NCI-H345 treated with DMSO at 0.1 percent for 48 hours (cell line): ENCODE measurements around the gene SGPL1.

Experiments
- DNase-seq: peaks from one replicate; lab custom pipeline; 2025; ENCODE audit not compliant: unreplicated experiment; lab: John Stamatoyannopoulos, UW

SGPL1 gene

DNA sequence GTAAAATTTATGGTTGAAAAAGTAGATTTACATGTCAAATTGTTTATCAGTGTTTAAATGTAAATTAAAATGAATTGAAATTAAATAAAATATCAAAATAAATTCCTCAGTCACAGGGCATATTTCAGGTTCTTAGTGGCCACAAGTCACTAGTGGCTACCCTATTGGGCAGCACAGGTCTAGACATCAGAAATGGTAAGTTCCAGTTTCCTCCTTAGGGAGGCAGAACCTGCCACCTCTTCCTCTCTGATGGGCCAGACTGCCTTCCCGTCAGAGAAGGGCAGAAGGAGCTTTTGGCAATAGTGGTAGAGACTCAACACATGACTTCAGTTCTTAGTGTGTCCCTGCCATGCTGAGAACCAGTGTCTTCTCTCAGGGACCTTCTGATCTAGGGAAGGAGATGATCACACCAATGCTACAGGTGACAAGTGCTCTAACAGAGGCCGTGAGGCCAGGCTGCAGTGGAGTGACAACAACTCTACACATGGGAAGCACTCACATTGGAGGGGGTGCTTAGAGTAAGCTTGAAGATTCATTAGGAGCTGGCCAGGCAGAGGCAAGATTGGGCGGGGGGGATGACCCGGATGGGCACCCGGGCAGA lies 87.0 kb downstream of the SGPL1 start:
- DNase-seq, result no peak

DNA sequence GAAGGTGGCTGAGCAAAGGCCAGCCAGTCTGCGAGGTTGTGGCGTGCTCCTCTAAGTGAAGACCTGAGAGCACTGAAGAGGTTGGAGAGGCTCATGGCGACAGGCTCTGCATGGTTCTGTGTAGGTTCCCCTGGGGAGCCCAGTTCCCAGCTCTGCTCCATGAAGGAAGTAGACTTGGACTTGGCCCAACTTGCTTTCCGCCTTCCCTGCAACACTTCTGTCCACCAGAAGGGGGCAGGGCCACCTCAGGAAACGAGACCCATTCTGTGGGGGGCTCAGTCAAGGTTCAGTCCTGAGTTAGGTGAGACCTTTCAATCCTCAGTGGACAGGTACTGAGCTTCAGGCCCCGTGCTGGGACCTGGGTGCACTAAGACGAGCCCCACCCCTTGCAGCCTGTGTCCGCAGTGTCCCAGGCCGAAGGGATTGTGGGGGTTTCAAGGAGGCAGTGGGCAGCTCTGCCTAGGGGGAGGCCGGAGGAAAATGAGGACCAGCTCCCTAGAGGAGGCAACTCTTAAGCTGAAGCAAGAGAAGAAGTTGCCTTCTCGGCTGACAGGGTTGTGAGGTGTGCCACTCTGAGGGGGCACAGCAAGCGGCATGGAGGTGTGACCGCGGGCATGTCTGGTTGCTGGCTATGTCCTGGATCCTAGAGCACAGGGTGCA lies 87.6 kb downstream of the SGPL1 start:
- DNase-seq, result no peak

DNA sequence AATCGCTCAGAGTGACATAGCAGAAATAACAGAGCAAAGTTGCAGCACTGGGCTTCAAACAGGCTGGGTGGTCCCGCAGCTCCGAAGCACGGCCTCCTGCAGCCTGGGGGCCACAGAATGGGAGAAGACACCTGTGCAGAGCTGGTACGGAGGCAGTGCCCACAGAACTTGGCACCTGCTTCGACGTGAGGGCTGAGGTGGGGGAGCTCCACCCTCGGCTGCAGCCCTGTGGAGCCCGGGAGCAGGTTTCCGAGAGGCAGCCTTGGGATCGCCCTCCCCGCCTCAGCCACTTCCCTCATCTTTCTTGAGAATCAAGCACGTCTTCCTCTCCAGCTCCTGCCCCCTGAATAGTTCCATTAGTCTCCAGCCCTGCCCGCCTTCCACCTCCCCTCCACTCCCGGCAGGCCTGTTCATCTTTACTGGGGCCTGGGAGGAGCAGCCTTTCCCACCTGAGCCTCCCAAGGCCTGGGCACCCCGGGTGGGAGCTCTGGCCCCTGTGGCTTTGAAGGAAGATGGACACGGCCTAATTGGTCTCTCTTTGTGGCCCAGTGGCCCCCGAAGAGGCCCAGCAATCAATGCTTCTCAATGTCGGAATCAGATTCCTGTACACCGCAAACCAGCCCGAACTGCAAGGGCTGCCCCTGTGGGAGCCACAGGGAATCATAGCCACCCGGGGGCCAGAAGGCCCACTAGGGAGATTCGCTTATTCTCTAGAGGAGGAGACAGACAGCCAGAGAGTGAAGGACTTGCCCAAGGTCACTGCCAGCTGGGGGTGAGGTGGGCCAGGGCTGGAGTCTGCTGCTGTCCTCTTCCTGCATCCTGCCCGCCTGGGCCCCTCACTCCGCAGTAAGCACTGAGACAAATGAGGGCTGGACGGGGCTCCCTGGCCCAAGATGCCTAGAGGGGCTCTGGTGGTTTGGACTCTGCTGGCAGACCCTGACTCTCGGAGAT lies 89.6 kb downstream of the SGPL1 start:
- DNase-seq, result no peak

DNA sequence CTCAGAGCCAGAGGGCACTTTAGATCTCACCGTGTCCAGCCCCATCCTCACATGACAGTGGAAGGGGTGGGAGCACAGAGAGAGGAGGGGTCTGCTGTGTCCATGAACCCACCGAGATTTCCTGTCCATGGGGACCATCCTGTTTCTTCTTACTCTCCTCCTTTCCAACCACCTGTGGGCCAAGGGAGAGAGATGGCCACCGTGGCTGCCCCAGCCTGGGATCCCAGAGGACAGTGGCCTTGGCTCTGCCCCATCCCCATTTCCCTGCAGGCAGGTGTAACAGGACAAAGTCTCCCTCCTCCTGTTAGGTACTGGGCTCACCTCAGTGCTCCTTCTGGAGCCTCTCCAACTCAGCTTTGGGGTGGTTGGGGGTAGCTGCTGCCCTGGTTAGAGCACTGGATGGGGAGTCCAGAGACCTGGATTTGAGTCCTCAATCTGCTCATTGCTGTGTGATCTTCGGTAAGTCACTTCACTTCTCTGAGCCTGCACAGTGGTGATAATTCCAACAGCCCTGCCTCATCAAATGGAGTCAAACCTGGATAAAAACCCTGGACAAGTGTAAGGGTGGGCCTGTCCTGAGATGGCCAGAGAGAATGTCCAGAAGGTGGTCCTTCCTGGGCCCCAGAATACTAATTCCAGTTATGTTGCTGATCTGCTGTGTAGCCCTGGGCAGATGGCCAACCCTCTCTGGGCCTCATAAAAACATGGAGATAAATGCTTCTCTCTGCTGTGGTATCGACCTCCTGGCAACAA lies 90.5 kb downstream of the SGPL1 start:
- DNase-seq, result no peak

DNA sequence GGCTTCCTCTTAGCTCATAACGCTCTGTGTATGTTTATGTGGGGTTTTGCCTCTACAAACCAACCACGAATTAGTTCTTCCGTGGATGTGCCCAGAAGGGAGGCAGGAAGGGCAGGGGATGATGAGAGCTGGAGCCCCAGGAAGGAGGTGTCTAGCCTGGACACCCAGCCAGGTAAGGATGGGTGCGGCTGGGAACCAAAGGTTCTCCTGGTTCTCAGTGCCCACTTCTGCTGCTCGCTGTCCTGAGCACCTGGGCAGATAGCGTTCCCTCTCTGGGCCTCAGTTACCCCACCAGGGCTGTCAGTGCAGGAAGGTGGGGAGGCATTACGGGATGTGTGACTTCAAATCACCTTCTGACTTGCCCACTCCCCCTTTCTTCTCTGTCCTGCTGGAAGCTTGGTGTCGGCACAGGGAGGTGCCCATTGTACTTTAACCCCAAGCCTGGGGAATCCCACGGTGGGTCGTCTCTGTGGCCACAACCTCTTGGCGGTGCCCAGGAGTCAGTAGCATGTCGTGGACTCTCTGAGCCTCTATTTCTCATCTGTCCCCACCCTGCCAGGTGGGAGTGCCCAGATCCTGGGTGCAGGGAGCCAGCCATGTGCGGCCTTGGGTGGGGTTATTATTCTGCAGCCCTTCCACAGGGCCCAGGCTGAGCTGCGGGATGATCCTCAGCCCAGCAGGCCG lies 91.3 kb downstream of the SGPL1 start:
- no peak for DNase-seq

DNA sequence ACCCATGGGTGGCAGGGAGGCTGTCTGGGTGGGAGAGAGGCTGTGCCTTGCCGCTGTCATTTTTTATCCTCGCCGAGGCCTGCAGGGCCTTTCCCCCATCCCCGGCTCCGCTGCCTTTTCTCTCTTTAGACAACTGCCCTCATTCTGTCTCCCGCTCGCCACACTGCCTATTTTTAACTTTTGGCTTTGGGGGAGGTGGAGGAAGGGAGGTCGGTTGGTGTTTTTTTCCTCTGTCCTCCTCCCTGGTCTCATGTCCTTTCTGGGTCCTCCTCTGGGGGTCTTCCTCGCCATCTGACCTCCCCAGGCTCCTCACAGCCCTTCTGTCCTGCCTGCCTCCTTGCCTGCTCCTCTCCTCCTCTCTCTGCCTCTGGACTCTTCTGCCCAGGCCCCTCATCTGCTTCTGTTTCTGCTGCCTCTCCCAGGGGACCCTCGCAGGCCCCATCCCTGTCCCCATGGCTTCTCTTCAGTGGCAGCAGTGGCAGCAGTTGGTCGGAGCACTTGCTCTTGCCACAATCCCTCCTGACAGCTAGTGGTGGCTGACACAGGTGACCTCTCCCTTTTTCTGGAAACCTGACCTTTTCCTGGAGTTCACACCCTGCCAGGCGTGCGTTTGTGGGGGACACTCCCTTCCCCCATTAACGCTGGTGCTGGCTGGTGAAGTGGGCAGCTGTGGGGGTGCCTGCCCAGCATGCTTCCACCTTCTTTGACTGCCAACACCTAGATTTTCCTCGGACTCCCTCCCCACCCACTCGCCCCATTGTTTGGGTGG lies 92.1 kb downstream of the SGPL1 start:
- DNase-seq, result no peak

DNA sequence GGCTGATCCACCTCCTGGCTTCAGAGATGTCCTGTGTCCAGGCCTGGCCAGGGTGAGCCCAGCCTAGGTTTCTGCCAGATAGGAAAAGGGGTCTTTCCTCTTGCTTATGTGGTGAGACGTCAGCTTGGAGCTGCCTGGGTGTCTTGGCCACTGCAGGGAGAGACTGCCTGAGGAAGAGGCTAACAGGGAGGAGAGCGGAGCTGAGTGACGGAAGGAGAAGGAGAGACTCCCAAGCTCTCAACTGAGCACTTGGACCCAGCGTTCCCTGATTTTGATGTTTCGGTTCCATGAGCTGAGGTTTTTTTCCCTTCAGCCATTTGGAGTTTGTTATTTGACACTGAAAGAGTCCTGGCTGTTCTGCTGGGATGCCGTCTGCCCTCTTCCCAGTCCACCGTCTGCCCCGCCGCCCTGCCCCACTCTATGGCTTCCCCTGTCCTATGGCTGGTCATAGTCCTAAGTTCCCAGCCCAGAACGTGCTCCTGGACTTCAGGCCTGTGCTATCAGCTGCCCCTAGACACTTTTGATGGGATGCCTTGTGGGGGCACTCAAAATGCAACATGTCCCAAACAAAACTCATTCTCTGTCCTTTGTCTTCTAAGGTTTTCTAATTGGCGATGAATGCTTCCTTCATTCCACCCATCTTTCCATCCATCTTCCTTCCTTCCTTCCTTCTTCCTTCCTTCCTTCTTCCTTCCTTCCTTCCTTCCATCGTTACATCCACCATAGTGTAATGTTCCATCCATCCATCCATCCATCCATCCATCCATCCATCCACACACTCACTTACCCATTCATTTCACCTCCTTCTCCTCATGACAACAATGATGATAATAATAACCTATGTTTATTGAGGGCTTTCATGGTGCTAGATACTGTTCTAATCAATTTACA lies 92.9 kb downstream of the SGPL1 start:
- DNase-seq, result no peak

DNA sequence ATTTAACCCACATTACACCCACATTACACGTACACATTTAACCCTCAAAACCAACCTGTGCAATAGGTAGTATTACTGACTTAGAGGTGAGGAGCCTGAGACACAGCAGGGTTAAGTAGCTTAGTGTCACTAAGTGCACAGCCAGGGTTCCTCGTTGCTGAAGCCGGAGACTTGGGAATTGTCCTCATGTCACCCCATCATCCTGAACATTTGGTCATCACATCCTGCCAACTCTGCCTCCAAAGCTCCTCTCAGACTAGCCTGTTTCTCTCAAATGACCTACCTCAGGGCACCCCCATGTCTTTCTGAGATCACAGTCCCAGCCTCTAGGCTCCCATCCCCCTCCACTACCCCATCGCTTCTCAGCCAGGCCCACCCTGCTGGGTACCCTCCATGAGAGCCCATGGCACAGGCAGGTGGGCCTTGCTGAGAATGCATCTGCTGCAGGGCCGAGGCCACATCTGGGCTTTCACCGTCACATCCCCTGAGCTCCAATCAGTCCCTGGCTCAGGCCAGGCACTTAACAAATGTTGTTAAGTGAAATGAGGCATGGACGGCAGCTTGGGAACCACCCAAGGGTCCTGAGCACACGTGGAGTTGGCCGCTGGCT lies 93.7 kb downstream of the SGPL1 start:
- DNase-seq, result no peak

DNA sequence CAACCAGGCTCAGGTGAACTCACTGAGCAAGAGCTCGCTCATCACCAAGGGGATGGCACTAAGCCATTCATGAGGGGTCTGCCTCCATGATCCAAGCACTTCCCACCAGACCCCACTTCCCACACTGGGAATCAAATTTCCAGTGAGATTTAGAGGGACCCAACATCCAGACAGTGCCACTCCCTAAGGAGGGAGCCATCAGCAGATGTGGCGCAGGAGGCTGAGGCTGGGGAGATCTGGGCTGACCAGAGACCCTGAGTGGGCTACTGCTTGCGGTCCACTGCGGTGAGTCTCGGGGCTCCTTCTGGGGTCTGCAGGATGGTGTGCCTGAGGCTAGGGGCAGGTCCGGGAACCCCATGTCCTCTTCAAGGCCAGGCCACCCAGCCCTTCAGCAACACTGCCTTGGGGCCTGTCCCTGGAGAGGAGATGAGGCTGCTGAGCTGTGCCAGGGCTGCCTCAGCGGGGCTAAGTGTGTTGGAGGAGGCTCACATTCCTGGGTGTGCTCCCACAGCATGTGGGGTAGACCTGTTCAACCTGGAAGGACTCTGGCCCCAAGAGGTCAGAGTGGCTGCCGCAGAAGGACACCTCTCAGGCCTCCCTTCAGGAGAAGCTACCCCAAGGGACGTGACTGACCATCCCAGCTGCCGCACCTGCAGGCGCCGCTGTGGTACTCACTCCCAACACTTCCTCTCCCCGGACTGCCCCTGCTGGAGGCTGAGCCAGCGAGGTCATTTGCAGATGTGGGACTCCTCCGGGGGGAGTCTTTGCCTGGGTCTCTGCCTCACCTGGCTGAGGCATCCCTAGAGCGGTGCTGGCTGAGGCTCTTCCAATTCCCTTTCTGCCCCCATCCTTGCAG lies 95.0 kb downstream of the SGPL1 start:
- no peak for DNase-seq

DNA sequence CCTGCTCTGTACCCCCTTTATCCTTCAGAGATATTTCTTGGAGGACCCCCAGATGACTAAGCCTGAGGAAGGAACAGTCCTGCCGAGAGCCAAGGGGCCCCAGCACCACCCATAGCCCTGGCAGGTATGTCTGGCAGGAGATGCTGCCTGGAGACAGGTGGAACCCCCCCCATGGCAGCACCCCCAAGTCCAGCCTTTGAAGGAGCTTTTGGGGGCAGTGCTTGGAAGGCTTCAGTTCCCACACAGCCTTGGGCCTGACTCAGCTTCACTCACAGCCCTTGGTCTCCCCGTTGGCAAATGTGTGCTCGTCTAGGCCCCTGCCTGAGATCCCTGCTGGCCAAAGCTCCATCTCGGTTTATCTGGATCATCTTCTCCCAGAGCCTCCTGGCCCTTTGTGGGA lies 95.6 kb downstream of the SGPL1 start:
- DNase-seq, result no peak

DNA sequence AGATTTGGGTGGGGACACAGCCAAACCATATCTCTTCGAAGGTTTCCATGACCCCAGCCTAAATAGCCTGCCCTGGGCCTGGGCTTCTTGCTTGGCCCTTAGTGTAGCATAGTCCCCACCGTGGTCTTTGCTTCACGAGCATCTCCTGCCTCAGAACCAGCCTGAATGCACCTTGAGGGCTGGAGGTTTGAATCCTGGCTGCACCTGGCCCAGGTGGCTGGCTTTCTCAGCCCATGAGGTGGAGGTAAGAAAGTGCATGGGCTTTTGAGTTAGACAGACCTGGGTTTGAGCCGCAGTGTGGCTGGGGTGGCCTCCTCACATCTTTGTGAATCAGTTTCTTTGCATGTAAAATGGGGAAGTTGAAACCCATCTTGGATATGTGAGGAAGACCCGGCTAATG lies 96.8 kb downstream of the SGPL1 start:
- no peak for DNase-seq

DNA sequence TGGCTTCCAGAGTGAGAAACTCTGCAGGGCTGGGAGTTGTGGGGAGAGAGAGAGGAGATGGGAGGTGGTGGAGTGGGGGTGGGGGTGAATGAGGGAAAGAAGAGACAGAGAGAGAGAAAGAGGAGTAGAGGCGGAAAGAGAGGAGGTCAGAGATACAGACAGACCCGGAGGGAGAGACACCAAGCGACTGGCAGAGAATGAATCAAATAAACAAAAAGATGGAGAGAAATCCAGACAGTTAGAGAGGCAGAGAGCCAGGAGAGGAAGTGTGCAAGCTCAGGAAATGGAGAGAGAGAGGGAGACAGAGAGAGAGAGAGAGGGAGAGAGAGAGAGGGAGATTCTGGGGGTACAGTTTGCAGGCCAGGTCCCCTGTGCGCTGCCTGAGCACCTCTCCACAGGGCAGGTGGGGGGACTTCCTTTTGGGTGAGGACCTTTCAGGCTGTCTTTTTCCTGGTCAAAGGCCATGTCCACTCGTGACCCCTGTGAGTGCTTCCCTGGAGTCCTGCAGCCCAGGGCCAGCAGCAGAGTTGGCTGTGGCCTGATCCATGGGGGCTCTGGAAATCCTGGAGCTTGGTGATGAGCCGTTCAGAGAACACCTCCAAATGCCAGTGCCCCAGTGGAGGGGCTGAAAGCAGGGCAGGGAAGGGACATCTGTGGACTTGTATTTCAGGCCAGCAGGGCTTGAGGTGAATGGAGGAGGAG lies 97.6 kb downstream of the SGPL1 start:
- no peak for DNase-seq

DNA sequence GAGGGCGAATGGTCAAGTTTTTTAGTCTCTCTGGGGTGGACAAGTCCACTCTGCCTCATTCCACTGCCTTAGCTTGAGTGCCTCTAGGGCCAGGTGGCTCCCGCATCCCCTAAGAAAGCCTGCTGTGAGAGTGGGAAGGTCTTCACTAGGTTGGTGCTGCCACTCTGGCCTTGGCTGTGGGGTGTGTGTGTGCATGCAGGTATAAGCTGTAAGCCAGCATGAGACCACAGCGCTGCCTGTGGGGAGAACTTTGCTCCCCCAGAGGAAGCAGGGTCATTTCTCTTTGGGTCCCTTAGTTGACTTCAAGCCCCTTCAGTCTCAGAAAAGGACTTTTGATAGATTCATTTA lies 98.1 kb downstream of the SGPL1 start:
- DNase-seq, result no peak

DNA sequence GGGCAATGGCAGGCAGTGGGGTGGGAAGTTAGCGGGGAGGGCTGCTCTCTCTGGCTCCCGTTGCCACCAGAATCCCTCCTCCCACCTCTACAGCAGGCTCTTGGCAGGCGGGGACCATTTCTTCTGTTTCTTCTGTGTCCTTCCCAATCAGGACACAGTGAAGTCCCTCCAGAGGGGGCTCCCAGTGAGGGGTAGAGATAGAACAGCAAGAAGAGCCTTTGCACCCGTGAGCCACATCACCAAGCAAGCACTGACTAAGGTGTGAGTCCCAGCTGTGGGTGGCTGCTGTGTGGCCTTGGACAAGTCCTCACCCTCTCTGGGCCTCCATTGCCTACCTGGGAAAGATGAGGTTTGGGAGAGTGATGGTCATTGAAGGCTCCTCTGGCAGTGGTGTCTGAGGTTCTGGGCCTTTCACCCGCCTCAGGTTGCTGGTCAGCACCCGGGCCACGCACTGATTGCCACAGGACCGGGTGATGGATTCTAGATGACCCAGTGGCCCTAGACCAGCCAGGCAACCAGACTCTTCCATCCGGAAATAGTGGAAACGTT lies 98.6 kb downstream of the SGPL1 start:
- DNase-seq, result no peak

DNA sequence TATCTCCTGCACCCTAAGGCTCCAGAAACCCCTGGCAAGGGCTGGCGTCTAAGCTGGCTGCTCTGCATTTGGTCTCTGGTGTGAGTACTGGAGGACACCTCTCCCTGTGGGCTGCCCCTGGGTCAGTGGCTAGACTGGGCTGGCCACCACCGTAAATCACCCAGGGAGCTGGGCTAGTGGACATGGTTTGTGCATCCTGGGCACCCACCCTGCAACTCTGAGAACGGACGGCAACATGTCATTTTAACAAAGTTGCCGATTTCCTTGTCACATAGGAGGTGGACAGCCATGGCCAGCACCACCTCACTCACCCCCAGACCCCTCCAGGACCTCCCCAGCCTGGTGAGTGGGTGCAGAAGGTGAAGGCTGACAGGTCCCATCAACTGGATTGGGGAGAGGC lies 99.5 kb downstream of the SGPL1 start:
- DNase-seq, result no peak

DNA sequence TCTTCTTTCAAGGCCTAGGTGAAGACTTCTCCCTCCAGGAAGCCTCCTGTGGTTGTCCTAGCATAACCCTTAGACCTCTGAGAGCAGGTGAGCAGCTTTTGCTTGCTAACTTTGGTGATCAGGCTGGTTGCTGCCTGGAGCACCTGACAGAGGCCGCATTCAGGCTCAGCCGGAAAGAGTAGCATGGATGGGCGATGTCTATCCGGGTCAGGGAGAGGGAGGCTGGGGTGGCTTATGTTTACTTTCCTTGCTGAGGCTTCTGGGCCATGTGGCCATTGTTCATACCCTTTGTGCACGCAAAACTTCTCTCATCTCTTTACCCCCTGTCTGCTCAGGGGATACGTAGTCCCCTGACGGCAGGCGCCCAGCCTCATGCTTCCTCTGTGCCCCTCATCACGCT lies 100.1 kb downstream of the SGPL1 start:
- DNase-seq, result no peak

DNA sequence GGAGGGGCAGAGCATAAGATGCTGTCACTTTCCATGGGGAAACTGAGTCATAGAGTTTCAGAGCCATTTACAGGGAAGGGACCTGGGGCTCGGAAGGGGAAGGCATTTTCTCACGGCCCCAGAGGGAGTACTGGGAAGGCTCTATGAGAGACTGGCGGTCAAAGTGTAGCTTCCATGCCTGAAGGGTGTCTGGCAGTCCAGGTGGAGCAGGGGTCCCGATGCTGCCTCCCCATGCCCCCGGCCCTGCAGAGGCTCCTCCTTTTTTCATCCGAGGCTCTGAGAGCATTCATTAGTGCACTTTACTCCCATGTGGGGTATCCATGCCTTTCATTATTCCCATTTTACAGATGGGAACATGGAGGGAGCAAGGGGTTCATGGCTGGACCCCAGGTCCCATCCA lies 100.5 kb downstream of the SGPL1 start:
- DNase-seq, result no peak
